AG10803 (cell line): ENCODE measurements around the gene RPN1.
A peak's percentile ranks its signal among the peaks of the same experiment; 100 is the strongest.

Source experiments
- DNase-seq: peaks from one replicate; pipeline ENCODE4 v3.0.0; 2010; ENCODE audit warnings: low read depth
- H3K4me3 ChIP-seq: 2 replicates; pipeline ENCODE4 v1.5.1; 2011; ENCODE audit warnings: mild to moderate bottlenecking, low read length, control low read depth
- CTCF ChIP-seq: conservative IDR thresholded peaks from 2 replicates; pipeline ENCODE4 v1.5.1; 2011; ENCODE audit warnings: mild to moderate bottlenecking, low read length, control low read depth, inconsistent platforms

Gene RPN1

DNA sequence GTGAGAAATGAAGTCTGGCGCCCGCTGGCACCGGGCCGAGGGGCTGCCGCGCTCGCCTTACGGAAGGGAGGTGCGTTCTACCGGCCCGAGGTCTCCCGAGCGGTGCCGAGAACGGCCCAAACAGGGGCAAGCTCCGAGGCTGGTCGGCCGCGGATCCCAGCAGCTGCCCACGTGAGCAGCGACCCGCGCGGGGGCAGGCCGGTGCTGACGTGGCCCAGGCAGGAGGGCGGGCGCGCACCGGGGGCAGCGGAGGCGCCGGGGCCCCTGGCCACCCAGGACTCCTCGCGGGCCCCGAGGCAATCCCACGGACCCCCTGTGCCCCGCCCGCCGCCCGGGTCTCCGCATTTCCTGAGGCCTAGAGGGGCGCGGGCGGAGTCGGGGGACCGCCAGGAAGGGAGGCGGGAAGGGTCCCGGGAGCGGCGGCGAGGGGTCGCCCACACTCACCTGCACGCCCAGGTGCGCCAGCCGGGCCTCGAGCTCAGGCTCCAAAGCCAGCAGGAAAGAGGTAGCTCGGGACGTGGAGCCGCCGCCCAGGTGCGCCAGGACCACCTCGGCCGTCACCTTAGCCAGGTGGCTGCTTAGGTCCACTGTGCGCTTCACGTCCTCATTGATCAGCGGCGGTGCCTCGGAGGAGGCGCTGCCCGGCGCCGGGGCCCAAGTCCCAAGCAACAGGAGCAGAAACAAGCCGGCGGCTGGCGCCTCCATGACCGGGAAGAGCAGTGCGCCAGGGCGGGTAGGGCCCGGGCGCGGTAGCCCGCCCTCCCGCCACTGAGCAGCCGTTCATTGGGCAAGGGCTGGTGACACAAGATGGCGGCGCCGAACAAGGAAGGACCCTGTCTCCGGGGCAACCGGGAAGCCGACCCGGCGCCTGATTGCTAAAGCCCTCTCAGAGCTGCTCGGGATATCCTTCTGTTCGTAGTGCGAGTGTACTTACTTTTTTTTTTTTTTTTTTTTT, at the start of gene RPN1:
RPN1 (minus strand) TSS at position 723 of the 955 bp plus-strand sequence; CDS start at position 705, 18 bp downstream.
- peak within 1 kb of the TSS; percentile 99 for H3K4me3 ChIP-seq
- DNase-seq = peak; percentile 94
- TF ChIP-seq CTCF = no peak

- DNase-seq = peak; percentile 35
- H3K4me3 ChIP-seq = peak overlapping the region; percentile 61
- no peak for TF ChIP-seq CTCF
Observed at GRCh38 chr3:128698211-128699047, 47.8 kb upstream of the RPN1 start.

GRCh38 chr3:128697341-128697740, 46.7 kb upstream of the RPN1 start:
- no peak for TF ChIP-seq CTCF
- no peak for DNase-seq
- H3K4me3 ChIP-seq = no peak overlapping the region

DNA sequence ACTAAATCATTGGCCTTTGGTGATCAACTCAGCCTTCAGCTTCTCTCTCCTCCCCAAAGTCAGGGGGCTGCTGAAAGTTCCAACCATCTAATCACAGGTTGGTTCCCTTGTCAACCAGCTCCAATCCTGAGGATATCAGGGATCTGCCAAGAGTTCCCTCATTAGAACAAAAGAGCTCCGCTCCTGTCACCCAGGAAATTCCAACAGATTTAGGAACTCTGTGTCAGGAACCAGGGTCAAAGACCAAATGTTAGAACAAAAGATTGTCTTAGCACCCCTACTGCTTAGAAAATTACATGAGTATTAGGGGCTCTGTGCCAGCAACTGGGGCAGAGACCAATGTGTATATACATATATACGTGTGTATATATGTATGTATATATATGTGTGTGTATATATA, 43.1 kb upstream of the RPN1 start:
- no peak overlapping the region for H3K4me3 ChIP-seq
- no peak for TF ChIP-seq CTCF
- no peak for DNase-seq

DNA sequence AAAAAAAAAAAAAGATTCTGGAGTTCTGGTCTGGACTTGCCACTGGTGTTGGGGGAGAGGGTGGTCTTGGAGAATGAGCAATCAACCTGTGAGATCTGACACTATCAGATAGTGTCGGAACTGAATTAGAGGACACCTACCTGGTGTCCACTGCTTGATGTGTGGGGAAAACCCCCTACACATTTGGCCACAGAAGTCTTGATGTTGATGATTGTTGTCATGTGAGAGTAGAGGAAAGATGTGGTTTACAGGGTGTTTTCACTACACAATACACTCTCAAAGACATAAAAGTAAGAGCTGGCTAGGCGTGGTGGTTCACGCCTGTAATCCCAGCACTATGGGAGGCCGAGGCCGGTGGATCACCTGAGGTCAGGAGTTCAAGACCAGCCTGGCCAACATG, 38.4 kb upstream of the RPN1 start:
- no peak for DNase-seq
- no peak for TF ChIP-seq CTCF
- H3K4me3 ChIP-seq = no peak overlapping the region

DNA sequence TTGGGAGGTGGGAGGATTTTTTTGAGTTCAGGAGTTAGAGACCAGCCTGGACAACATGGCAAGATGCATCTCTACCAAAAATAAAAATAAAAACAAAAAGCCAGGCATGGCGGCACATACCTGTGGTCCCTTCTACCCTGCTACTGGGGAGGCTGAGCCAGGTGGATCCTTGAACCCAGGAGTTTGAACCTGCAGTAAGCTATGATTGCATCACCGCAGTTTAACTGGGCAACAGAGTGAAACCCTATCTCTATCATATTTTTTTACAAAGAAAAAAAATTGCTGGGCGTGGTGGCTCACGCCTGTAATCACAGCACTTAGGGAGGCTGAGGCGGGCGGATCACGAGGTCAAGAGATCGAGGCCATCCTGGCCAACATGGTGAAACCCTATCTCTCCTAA, 35.8 kb upstream of the RPN1 start:
- no peak for TF ChIP-seq CTCF
- no peak overlapping the region for H3K4me3 ChIP-seq
- no peak for DNase-seq
